Measurements from ENCODE around the gene KIAA2012.

KIAA2012 gene

DNA sequence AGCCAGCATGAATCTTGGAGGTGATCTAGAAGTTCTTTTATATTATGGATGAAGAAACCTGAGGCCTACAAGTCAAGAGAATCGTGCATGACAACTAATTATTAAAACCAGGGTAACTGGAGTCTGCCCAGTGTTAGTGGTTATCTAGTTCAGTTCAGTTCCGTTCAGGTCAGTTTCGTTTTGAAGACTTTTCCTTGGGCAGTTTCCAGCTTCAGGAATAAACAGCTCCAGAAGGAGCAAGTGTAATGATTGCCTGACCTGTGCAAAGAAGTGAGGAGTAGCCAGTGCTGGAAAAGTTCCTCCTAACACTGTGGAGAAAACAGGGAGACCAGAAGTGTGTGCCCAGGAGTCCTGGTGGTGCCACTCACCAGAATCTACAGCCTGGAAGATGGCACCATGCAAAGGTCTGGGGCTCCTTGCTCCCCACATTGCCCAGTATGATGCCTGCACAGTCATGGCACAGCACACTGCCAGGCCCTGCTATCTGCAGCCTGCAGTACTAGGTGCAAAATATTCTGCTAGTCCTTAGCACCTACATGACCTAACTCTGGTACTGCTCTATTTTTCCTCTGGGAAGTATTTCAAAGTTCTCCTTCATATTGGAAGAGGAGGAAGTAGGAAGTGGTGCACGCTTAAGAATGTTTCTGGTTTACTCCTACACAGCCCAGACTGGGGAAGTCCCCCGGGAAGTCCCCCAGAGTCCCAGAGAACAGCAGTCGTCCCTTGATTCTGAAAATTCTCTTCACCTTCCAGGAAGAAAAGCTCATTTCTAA lies 99.6 kb downstream of the KIAA2012 start:
- no peaks in the 10 kb centered on the region for H4K20me1 ChIP-seq (ENCODE audit: insufficient read depth, low read length)
- no peaks in the 10 kb centered on the region for H3K9me3 ChIP-seq (replicated peaks; ENCODE audit: insufficient read depth, low read length)
- H3K79me2 ChIP-seq (ENCODE audit: low read length) = no peaks in the 10 kb centered on the region
- H3F3A ChIP-seq (ENCODE audit: insufficient read depth, low read length) = no peaks in the 10 kb centered on the region
- no peaks in the 10 kb centered on the region for H3K9me2 ChIP-seq (replicated peaks; ENCODE audit: insufficient read depth, low read length)
- DNase-seq = peak; percentile 16
- H3K4me3 ChIP-seq (ENCODE audit: low read length) = no peak overlapping the region
- H3K27ac ChIP-seq (ENCODE audit: low read length) = no peak overlapping the region
- H2AFZ ChIP-seq (ENCODE audit: low read length) = peak overlapping the region; percentile 1
- H3K9ac ChIP-seq (ENCODE audit: low read length) = no peak overlapping the region
- TF ChIP-seq, protein P1, sequence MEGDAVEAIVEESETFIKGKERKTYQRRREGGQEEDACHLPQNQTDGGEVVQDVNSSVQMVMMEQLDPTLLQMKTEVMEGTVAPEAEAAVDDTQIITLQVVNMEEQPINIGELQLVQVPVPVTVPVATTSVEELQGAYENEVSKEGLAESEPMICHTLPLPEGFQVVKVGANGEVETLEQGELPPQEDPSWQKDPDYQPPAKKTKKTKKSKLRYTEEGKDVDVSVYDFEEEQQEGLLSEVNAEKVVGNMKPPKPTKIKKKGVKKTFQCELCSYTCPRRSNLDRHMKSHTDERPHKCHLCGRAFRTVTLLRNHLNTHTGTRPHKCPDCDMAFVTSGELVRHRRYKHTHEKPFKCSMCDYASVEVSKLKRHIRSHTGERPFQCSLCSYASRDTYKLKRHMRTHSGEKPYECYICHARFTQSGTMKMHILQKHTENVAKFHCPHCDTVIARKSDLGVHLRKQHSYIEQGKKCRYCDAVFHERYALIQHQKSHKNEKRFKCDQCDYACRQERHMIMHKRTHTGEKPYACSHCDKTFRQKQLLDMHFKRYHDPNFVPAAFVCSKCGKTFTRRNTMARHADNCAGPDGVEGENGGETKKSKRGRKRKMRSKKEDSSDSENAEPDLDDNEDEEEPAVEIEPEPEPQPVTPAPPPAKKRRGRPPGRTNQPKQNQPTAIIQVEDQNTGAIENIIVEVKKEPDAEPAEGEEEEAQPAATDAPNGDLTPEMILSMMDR (IDR thresholded peaks at IDR 0.05; ENCODE audit: low read length) = no peak
- TF ChIP-seq EZH2phosphoT487 (IDR thresholded peaks at IDR 0.05; ENCODE audit: low read length) = no peak
- TF ChIP-seq EZH2 (optimal IDR thresholded peaks at IDR 0.05; ENCODE audit: low read depth, low read length) = no peak
- no peak overlapping the region for H3K4me2 ChIP-seq (ENCODE audit: low read depth, low read length)
- H3K36me3 ChIP-seq (replicated peaks; ENCODE audit: insufficient read depth, low read length) = no peaks in the 10 kb centered on the region
- no peaks in the 10 kb centered on the region for H3K27me3 ChIP-seq (replicated peaks; ENCODE audit: insufficient read depth, low read length)
- H3K4me1 ChIP-seq (ENCODE audit: low read length) = peaks cover 9% of the 10 kb centered on the region

GRCh38 chr2:202178346-202178958 lies 105.4 kb downstream of the KIAA2012 start:
- peak; percentile 63 for DNase-seq
- H3K27me3 ChIP-seq (replicated peaks; ENCODE audit: insufficient read depth, low read length) = no peaks in the 10 kb centered on the region
- TF ChIP-seq, protein P1 (IDR thresholded peaks at IDR 0.05; ENCODE audit: low read length) = peak; percentile 81
- TF ChIP-seq EZH2phosphoT487 (IDR thresholded peaks at IDR 0.05; ENCODE audit: low read length) (no peak), EZH2 (optimal IDR thresholded peaks at IDR 0.05; ENCODE audit: low read depth, low read length) (no peak)
- H3K9me2 ChIP-seq (replicated peaks; ENCODE audit: insufficient read depth, low read length) = no peaks in the 10 kb centered on the region
- H3K4me1 ChIP-seq (ENCODE audit: low read length) = no peaks in the 10 kb centered on the region
- no peak overlapping the region for H2AFZ ChIP-seq (ENCODE audit: low read length)
- H3K27ac ChIP-seq (ENCODE audit: low read length) = no peak overlapping the region
- no peaks in the 10 kb centered on the region for H4K20me1 ChIP-seq (ENCODE audit: insufficient read depth, low read length)
- no peak overlapping the region for H3K9ac ChIP-seq (ENCODE audit: low read length)
- H3K36me3 ChIP-seq (replicated peaks; ENCODE audit: insufficient read depth, low read length) = no peaks in the 10 kb centered on the region
- H3K79me2 ChIP-seq (ENCODE audit: low read length) = no peaks in the 10 kb centered on the region
- no peak overlapping the region for H3K4me3 ChIP-seq (ENCODE audit: low read length)
- no peaks in the 10 kb centered on the region for H3K9me3 ChIP-seq (replicated peaks; ENCODE audit: insufficient read depth, low read length)
- H3K4me2 ChIP-seq (ENCODE audit: low read depth, low read length) = no peak overlapping the region
- no peaks in the 10 kb centered on the region for H3F3A ChIP-seq (ENCODE audit: insufficient read depth, low read length)

GRCh38 chr2:202184557-202184956 lies 111.5 kb downstream of the KIAA2012 start:
- Histone ChIP-seq H3F3A (ENCODE audit: insufficient read depth, low read length) (no peaks in the 10 kb centered on the region), H3K79me2 (ENCODE audit: low read length) (no peaks in the 10 kb centered on the region), H3K9me3 (replicated peaks; ENCODE audit: insufficient read depth, low read length) (no peaks in the 10 kb centered on the region), H4K20me1 (ENCODE audit: insufficient read depth, low read length) (no peaks in the 10 kb centered on the region), H3K27me3 (replicated peaks; ENCODE audit: insufficient read depth, low read length) (no peaks in the 10 kb centered on the region), H2AFZ (ENCODE audit: low read length) (no peak overlapping the region), H3K9ac (ENCODE audit: low read length) (no peak overlapping the region), H3K4me1 (ENCODE audit: low read length) (no peaks in the 10 kb centered on the region), H3K4me3 (ENCODE audit: low read length) (no peak overlapping the region), H3K27ac (ENCODE audit: low read length) (no peak overlapping the region), H3K36me3 (replicated peaks; ENCODE audit: insufficient read depth, low read length) (no peaks in the 10 kb centered on the region), H3K9me2 (replicated peaks; ENCODE audit: insufficient read depth, low read length) (no peaks in the 10 kb centered on the region), H3K4me2 (ENCODE audit: low read depth, low read length) (no peak overlapping the region)
- TF ChIP-seq, protein P1 (IDR thresholded peaks at IDR 0.05; ENCODE audit: low read length) = no peak
- TF ChIP-seq EZH2phosphoT487 (IDR thresholded peaks at IDR 0.05; ENCODE audit: low read length) (no peak), EZH2 (optimal IDR thresholded peaks at IDR 0.05; ENCODE audit: low read depth, low read length) (no peak)
- DNase-seq = no peak
